ENCODE results near the gene SMAD5. TPM values are rescaled to one million over a fixed set of nuclear protein-coding genes. Genes with fewer than 3 reads are reported as not detected.

SMAD5 gene
- total and polyA plus RNA-seq, 2 of the 8 experiments (the other 6 are each of a cell fraction or from before 2014, with no cell fraction given) = 30.2 to 60.5 TPM

DNA sequence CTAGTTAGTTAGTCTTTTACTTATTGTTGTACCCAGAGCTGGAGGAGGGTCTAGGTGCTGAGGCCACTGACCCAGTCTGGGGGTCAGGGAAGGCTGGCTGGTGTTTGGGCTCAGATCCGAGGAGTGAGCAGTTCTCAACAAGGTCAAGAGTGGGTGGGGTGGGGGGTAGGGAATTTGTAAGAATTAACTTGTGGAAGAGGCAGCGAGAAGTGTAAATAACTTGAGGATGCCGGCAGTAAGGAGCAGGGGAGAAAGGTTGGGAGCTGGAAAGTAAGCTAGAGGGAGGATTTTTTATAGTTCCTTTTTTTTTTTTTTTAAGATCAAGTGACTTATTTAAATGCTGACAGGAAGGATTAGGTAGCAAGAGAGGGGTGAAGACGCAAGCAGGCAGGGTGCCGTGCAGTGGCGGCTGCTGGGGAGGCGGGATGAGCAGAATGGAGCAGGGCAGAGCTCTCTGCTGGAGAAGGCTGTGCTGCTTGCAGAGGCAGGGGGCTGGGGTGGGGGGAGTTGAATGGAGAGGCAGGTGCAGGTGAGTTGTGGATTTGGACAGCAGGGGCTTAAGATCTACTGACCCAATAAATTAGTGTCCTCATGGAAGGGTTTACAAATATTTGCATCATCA, 95.6 kb downstream of the SMAD5 start:
- H3K9me3 ChIP-seq (ENCODE audit: insufficient read depth in 2 of 2, low read depth in 1 of 2, low read length in 1 of 2) = no peaks in the 10 kb centered on the region
- TF ChIP-seq POLR2AphosphoS5 (IDR thresholded peaks at IDR 0.05; ENCODE audit: low read depth, low read length) (no peak), GABPA (IDR thresholded peaks at IDR 0.05; ENCODE audit: borderline replicate concordance, insufficient read depth, low read length) (no peak)
- H3K56ac ChIP-seq (replicated peaks; ENCODE audit: insufficient read length, low read depth, low read length) = no peak overlapping the region
- H3K4me1 ChIP-seq (replicated peaks in 1 of 4; ENCODE audit: control insufficient read depth in 3 of 4, insufficient read depth in 4 of 4, low read length in 3 of 4) = peaks cover 0 to 16% (median 9%) of the 10 kb centered on the region in 4 experiments; a peak in 4 of 7 replicates
- no peak overlapping the region for H3K4me3 ChIP-seq (ENCODE audit: extremely low read depth in 1 of 4, insufficient read depth in 2 of 4, low read depth in 3 of 4, low read length in 4 of 4)
- POLR2A ChIA-PET (ENCODE audit: partially characterized antibody) = no interaction called here
- H4K5ac ChIP-seq (ENCODE audit: insufficient read length, low read depth, low read length) = no peak overlapping the region
- no peak overlapping the region for H3K14ac ChIP-seq (ENCODE audit: insufficient read length)
- no peak overlapping the region for H3K23ac ChIP-seq (ENCODE audit: insufficient read length)
- no peaks in the 10 kb centered on the region for H3K79me1 ChIP-seq (ENCODE audit: low read depth, low read length)
- no peak overlapping the region for H3K4ac ChIP-seq (replicated peaks; ENCODE audit: insufficient read length, low read depth, low read length)
- H3K4me2 ChIP-seq (ENCODE audit: insufficient read depth in 1 of 2, low read depth in 2 of 2, low read length in 2 of 2) = no peak overlapping the region
- H2BK20ac ChIP-seq (ENCODE audit: low read length) = no peak overlapping the region
- DNase-seq (ENCODE audit: low read depth in 1 of 2, low spot score in 2 of 2) (no peak), FAIRE-seq (no peak)
- no peaks in the 10 kb centered on the region for H4K20me1 ChIP-seq (replicated peaks in 1 of 2; ENCODE audit: control insufficient read depth in 1 of 2, insufficient read depth in 2 of 2, low read length in 2 of 2)
- no peak overlapping the region for H2AFZ ChIP-seq (ENCODE audit: low read length)
- 0 out of 2 replicates have a peak overlapping the region, but pooled peaks have one; percentile 53 for H3K18ac ChIP-seq (ENCODE audit: extremely low read depth, low read length)
- no peak overlapping the region for H2BK12ac ChIP-seq (ENCODE audit: low read depth, low read length)
- H3K27me3 ChIP-seq (replicated peaks in 1 of 4; ENCODE audit: control insufficient read depth in 3 of 4, extremely low read depth in 1 of 4, insufficient read depth in 3 of 4, low read length in 3 of 4) = no peaks in the 10 kb centered on the region; a peak in 2 of 7 replicates
- no peak overlapping the region for H2BK120ac ChIP-seq (replicated peaks; ENCODE audit: low read depth, low read length)
- no peak overlapping the region for H2BK5ac ChIP-seq (ENCODE audit: low read depth, low read length)
- no peak overlapping the region for H3K27ac ChIP-seq (ENCODE audit: low read depth, low read length)
- H4K91ac ChIP-seq (replicated peaks; ENCODE audit: insufficient read length, low read length) = no peak overlapping the region
- no peak overlapping the region for H2AK5ac ChIP-seq (ENCODE audit: low read depth, low read length)
- no peaks in the 10 kb centered on the region for H3K36me3 ChIP-seq (ENCODE audit: control insufficient read depth in 2 of 4, insufficient read depth in 4 of 4, low read length in 3 of 4)
- WGBS, 2 experiments (ENCODE audit: extremely low coverage in 1 of 2, insufficient coverage in 1 of 2, insufficient read length in 1 of 2, insufficient replicate concordance in 2 of 2, low coverage in 1 of 2, low lambda C conversion rate in 2 of 2, missing lambda C conversion rate in 1 of 2) = 57% methylated on average over 7 of the region's 7 CpGs; no CpG with 5 or more reads in 1 of the 2 experiments
- no peaks in the 10 kb centered on the region for H3K79me2 ChIP-seq (ENCODE audit: control insufficient read depth in 1 of 2, insufficient read depth in 2 of 2, low read length in 2 of 2)
- H3K9ac ChIP-seq (replicated peaks in 1 of 4; ENCODE audit: extremely low read depth in 1 of 4, low read depth in 3 of 4, low read length in 3 of 4) = no peak overlapping the region
- CTCF ChIA-PET (ENCODE audit: partially characterized antibody) = interaction anchor here (0.7 to 1.3 kb wide), 2 partner anchors 20 to 1247 kb away, joined by 3 to 4 read pairs; no protein-coding TSS in a partner anchor
- no peaks in the 10 kb centered on the region for H3K23me2 ChIP-seq (ENCODE audit: low read depth, low read length)
- H2BK15ac ChIP-seq (ENCODE audit: low read length) = no peak overlapping the region
- H4K8ac ChIP-seq (ENCODE audit: extremely low read depth, insufficient read depth, low read length) = no peak overlapping the region

Measured in H1 (cell line).